ENCODE measurements around the gene UCKL1. TPM values are rescaled to one million over a fixed set of nuclear protein-coding genes. Genes with fewer than 3 reads are reported as not detected.

UCKL1 gene
- total RNA-seq, 2 experiments from 2014 or later = 41.3 to 46.1 TPM

DNA sequence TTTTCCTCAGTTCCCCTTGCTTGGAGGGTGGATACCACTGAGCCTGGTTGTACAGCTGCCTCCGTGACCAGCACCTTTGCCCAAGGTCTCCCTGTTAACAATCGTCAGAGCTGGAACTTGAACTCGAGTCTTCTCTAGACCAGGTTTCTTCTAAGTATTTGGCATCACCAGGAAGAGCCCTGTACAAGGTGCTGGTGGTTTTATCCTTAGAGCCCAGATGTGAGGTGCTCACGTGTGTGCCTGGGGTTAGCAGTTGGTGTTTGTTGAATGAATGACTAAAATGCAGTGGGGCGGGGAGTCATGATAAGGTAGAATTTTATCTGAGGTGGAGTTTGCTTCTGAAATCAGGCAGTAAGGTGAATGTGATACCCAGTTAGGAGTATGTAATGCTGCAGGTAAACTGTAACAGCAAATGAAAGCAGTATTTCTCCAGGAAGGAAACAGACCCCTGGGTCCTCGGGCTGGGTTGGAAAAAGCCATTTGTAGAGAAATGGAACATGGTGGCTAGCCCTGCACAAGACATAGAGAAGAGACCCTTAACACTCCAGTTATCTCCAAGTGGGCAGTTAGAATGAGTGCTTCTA is 58.1 kb downstream of the UCKL1 start:
- no peak for ATAC-seq (ENCODE audit: poor library complexity)
- H3K4me1 Mint-ChIP-seq (ENCODE audit: low read depth) = peaks cover 73% of the 10 kb centered on the region
- Histone ChIP-seq H3K9me3 (ENCODE audit: control insufficient read depth in 1 of 2, insufficient read depth in 1 of 2, low read length in 2 of 2) (no peaks in the 10 kb centered on the region), H3K27ac (ENCODE audit: low read depth in 1 of 2, low read length in 2 of 2) (no peak overlapping the region), H3K4me3 (ENCODE audit: low read length) (no peak overlapping the region), H3K4me1 (ENCODE audit: insufficient read depth, low read length) (peaks cover 72% of the 10 kb centered on the region), H3K27me3 (ENCODE audit: control insufficient read depth in 1 of 2, insufficient read depth in 2 of 2, low read length in 2 of 2) (no peaks in the 10 kb centered on the region), H3K36me3 (ENCODE audit: insufficient read depth, low read length) (peaks cover 9% of the 10 kb centered on the region)
- H3K36me3 Mint-ChIP-seq (ENCODE audit: low read depth) = peaks cover 34% of the 10 kb centered on the region
- H3K27ac Mint-ChIP-seq = peak overlapping the region; percentile 72
- H3K4me3 Mint-ChIP-seq = peak overlapping the region; percentile 50
- POLR2A ChIA-PET = no interaction called here
- no peak for TF ChIP-seq CTCF (IDR thresholded peaks at IDR 0.05)
- no peak for DNase-seq
- no peaks in the 10 kb centered on the region for H3K27me3 Mint-ChIP-seq
- H3K9me3 Mint-ChIP-seq = no peaks in the 10 kb centered on the region
- intact Hi-C loops (cut with DNase I, micrococcal nuclease) = no loop called here
- CTCF ChIA-PET = interaction anchor here (1.7 kb wide), 1 partner anchor 76 kb away, joined by 4 read pairs; no protein-coding TSS in a partner anchor

DNA sequence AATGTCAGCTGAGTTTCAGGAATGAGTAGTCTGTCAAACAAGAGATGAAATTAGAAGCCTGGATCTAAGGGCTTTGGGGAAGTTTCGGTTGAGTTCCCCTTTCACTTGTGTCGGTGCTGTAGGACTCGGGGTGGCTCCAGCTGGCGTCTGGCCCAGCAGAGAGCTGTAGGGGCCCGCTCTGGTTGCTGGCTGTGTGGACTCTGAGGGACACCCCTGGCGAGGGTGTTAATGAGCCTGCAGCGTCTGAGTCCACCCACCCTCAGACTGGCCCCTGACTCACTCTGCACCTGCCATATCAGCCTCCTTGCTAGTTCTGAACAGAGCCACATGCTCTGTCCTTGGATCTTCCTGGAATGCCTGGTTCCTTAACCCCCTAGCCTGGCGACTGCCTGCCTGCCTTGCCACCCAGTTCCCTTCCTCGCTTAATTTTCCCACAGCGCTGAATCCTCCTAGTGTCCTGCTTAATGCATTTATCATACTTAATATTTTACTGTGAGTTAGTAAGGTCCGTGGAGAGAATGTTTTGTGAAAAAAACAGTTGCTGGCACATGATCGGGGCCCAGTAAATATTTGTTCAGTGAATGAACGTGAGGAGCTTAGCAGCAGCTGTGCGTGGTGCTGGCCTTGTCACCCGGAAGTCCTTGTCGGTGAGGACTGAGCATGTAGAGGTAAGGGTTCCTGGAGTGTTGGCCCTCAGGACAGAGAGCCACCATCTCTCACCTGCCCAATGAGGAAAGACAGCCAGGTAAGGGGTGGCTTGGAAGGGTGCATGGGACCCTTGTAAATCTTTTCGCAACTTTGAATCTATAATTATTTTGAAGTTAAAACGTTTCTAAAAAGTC is 59.7 kb downstream of the UCKL1 start:
- ATAC-seq (ENCODE audit: poor library complexity) (peak; percentile 10), DNase-seq (peak in 7 of 14 experiments; percentile 6 to 74 (median 24))
- Histone ChIP-seq H3K27ac (ENCODE audit: low read depth in 1 of 2, low read length in 2 of 2) (peak overlapping the region; percentile 59 to 75), H3K36me3 (ENCODE audit: insufficient read depth, low read length) (peaks cover 7% of the 10 kb centered on the region), H3K27me3 (ENCODE audit: control insufficient read depth in 1 of 2, insufficient read depth in 2 of 2, low read length in 2 of 2) (no peaks in the 10 kb centered on the region), H3K4me3 (ENCODE audit: low read length) (peak overlapping the region; percentile 61), H3K9me3 (ENCODE audit: control insufficient read depth in 1 of 2, insufficient read depth in 1 of 2, low read length in 2 of 2) (no peaks in the 10 kb centered on the region), H3K4me1 (ENCODE audit: insufficient read depth, low read length) (peaks cover 57% of the 10 kb centered on the region)
- peak overlapping the region; percentile 93 for H3K27ac Mint-ChIP-seq
- H3K27me3 Mint-ChIP-seq = no peaks in the 10 kb centered on the region
- no peaks in the 10 kb centered on the region for H3K9me3 Mint-ChIP-seq
- peaks cover 63% of the 10 kb centered on the region for H3K4me1 Mint-ChIP-seq (ENCODE audit: low read depth)
- peak overlapping the region; percentile 99 for H3K4me3 Mint-ChIP-seq
- ChIA-PET POLR2A (interaction anchor here (0.8 to 4.9 kb wide), 13 partner anchors 8 to 376 kb away, joined by 3 to 23 read pairs (median 4); partner anchors contain the start of genes ARFRP1, PPDPF, PTK6 and RTEL1), CTCF (interaction anchor here (1.0 to 1.7 kb wide), 9 partner anchors 30 to 376 kb away, joined by 3 to 7 read pairs (median 3); partner anchors contain the start of genes ARFRP1, PPDPF, PRPF6 and ZGPAT)
- intact Hi-C loops (cut with DNase I, micrococcal nuclease) = no loop called here
- H3K36me3 Mint-ChIP-seq (ENCODE audit: low read depth) = peaks cover 31% of the 10 kb centered on the region
- TF ChIP-seq CTCF (IDR thresholded peaks at IDR 0.05) = no peak

DNA sequence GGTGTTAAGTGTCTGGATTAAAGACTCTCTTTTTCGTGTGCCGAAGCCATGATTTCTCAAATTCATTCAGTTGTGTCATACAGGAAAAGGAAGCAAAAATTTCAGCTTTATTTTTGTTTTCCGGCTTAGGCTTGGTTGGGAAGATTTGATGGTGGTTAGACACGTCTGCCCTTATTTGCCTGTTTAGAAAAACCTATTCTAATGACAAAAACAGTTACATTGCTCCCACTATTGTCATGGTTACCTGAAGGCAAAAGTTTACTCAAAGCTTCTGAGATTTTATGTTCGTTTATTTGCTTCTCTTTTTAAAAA is 60.3 kb downstream of the UCKL1 start:
- ATAC-seq (ENCODE audit: poor library complexity) = peak; percentile 30
- H3K27me3 ChIP-seq (ENCODE audit: control insufficient read depth in 1 of 2, insufficient read depth in 2 of 2, low read length in 2 of 2) = no peaks in the 10 kb centered on the region
- no peaks in the 10 kb centered on the region for H3K27me3 Mint-ChIP-seq
- peak in 3 of 14 experiments; percentile 54 to 67 (median 65) for DNase-seq
- peaks cover 51% of the 10 kb centered on the region for H3K4me1 ChIP-seq (ENCODE audit: insufficient read depth, low read length)
- no peaks in the 10 kb centered on the region for H3K9me3 ChIP-seq (ENCODE audit: control insufficient read depth in 1 of 2, insufficient read depth in 1 of 2, low read length in 2 of 2)
- peaks cover 3% of the 10 kb centered on the region for H3K36me3 ChIP-seq (ENCODE audit: insufficient read depth, low read length)
- peak overlapping the region; percentile 99 for H3K4me3 Mint-ChIP-seq
- H3K27ac Mint-ChIP-seq = peak overlapping the region; percentile 93
- CTCF ChIA-PET = interaction anchor here (1.0 to 1.5 kb wide), 7 partner anchors 30 to 375 kb away, joined by 3 to 7 read pairs (median 3); partner anchors contain the start of genes ARFRP1, PPDPF, PRPF6 and ZGPAT
- H3K4me1 Mint-ChIP-seq (ENCODE audit: low read depth) = peaks cover 57% of the 10 kb centered on the region
- intact Hi-C loops (cut with DNase I, micrococcal nuclease) = loop anchor here in 1 of 2 experiments (1.0 to 2.0 kb wide), 3 partner anchors 31 to 167 kb away; partner anchors contain the start of genes TCEA2, TPD52L2 and UCKL1
- no peak for TF ChIP-seq CTCF (IDR thresholded peaks at IDR 0.05)
- H3K9me3 Mint-ChIP-seq = no peaks in the 10 kb centered on the region
- H3K27ac ChIP-seq (ENCODE audit: low read depth in 1 of 2, low read length in 2 of 2) = peak overlapping the region; percentile 59 to 75
- peak overlapping the region; percentile 61 for H3K4me3 ChIP-seq (ENCODE audit: low read length)
- POLR2A ChIA-PET = interaction anchor here (0.8 to 4.9 kb wide), 17 partner anchors 9 to 375 kb away, joined by 3 to 23 read pairs (median 3); partner anchors contain the start of genes ARFRP1, OPRL1, PPDPF and PRPF6
- H3K36me3 Mint-ChIP-seq (ENCODE audit: low read depth) = peaks cover 29% of the 10 kb centered on the region

All from CD4-positive, alpha-beta T cell (primary cell).